Measurements from ENCODE around the gene IL5RA. TPM values are rescaled to one million over a fixed set of nuclear protein-coding genes. Genes with fewer than 3 reads are reported as not detected.

Gene IL5RA
- polyA plus RNA-seq, 1 of the 3 experiments (the other 2 are of a cell fraction): not detected

- Histone ChIP-seq H3K4me1 (ENCODE audit: control insufficient read depth in 1 of 2, insufficient read depth in 2 of 2, low read depth in 1 of 2, low read length in 1 of 2) (no peaks in the 10 kb centered on the region), H3K79me2 (ENCODE audit: insufficient read depth) (no peaks in the 10 kb centered on the region), H2AFZ (ENCODE audit: low read depth) (no peak overlapping the region), H3K9ac (no peak overlapping the region), H3K9me2 (no peaks in the 10 kb centered on the region), H3K4me2 (no peak overlapping the region), H3K9me3 (no peaks in the 10 kb centered on the region), H3F3A (replicated peaks; ENCODE audit: insufficient read depth) (no peaks in the 10 kb centered on the region), H4K20me1 (ENCODE audit: insufficient read depth) (no peaks in the 10 kb centered on the region), H3K27me3 (ENCODE audit: insufficient read depth) (no peaks in the 10 kb centered on the region), H3K36me3 (replicated peaks in 1 of 2; ENCODE audit: control insufficient read depth in 1 of 2, insufficient read depth in 2 of 2, low read length in 1 of 2) (no peaks in the 10 kb centered on the region), H3K4me3 (ENCODE audit: low read depth in 2 of 2, low read length in 1 of 2) (no peak overlapping the region), H3K27ac (ENCODE audit: low read depth in 2 of 2, low read length in 1 of 2) (no peak overlapping the region)
- WGBS (ENCODE audit: low lambda C conversion rate): 44% methylated on average over 7 of the region's 7 CpGs
- TF ChIP-seq CTCF (IDR thresholded peaks at IDR 0.05): no peak
- TF ChIP-seq IRF3 (IDR thresholded peaks at IDR 0.05; ENCODE audit: low read depth, low read length): no peak
- no peak for TF ChIP-seq FOXM1 (IDR thresholded peaks at IDR 0.05; ENCODE audit: low read depth)
- TF ChIP-seq PBX3 (IDR thresholded peaks at IDR 0.05): no peak
- TF ChIP-seq SIN3A (IDR thresholded peaks at IDR 0.05; ENCODE audit: borderline replicate concordance, low read depth, low read length): no peak
- TF ChIP-seq TEAD4 (IDR thresholded peaks at IDR 0.05; ENCODE audit: borderline replicate concordance, insufficient read depth): no peak
- TF ChIP-seq ZBTB33 (IDR thresholded peaks at IDR 0.05; ENCODE audit: borderline replicate concordance, low read depth): no peak
- TF ChIP-seq REST (IDR thresholded peaks at IDR 0.05; ENCODE audit: low read depth, low read length): no peak
- no peak for TF ChIP-seq USF2 (IDR thresholded peaks at IDR 0.05; ENCODE audit: borderline replicate concordance, low read depth, low read length)
- TF ChIP-seq ELF1 (IDR thresholded peaks at IDR 0.05): no peak
- no peak for TF ChIP-seq RFX5 (IDR thresholded peaks at IDR 0.05; ENCODE audit: low read length)
- no peak for TF ChIP-seq FOXJ3 (CRISPR knock-in tag; IDR thresholded peaks at IDR 0.05)
- no peak for TF ChIP-seq USF1 (IDR thresholded peaks at IDR 0.05; ENCODE audit: borderline replicate concordance, low read depth)
- no peak for TF ChIP-seq GABPA (IDR thresholded peaks at IDR 0.05; ENCODE audit: low read depth)
- TF ChIP-seq MXI1 (IDR thresholded peaks at IDR 0.05; ENCODE audit: low read depth, low read length): no peak
- TF ChIP-seq EZH2phosphoT487 (IDR thresholded peaks at IDR 0.05; ENCODE audit: borderline replicate concordance, low read depth): no peak
- TF ChIP-seq RCOR1 (IDR thresholded peaks at IDR 0.05; ENCODE audit: low read length): no peak
- no peak for TF ChIP-seq NRF1 (IDR thresholded peaks at IDR 0.05; ENCODE audit: low read depth, low read length)
- ChIA-PET CTCF (no interaction called here), POLR2A (no interaction called here)
- no peak for DNase-seq
Observed at GRCh38 chr3:3110749-3111361, 681 bp upstream of the IL5RA start.
